ENCODE data around the gene ENTPD2.

DNA sequence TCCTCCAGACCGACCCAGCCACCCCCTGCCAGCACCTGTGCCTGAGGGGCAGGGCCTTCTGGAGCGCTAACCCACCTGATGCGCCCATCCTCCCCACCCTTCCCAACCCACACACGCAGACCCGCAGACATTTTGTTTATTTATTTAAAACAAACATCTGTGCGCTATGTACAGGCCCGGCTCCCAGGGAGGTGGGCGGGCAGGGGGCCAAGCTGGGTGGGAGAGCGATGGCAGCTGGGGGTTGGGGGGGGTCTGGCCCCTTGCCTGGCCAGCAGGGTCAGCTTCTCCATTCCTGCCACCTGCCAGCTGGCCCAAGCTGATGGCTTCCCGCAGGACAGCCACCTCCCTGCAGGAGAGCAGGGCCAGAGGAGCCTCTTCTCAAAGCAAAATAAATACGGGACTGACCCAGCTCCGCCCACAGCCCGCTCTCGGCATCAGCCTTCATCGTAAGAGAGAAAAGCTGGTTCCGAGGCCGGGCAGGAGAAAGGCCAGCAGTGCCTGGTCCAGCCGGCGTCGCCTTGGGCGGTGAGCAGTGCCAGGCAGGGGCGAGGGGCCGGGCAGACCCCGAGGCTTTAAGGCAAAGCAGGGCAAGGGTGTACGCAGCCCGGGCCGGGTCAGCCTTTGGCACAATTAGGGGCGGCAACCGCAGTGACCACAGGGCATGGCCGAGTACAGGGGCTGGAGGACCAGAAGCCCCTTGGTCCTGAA is 46.6 kb downstream of the ENTPD2 start:
- TF ChIP-seq, protein P1, sequence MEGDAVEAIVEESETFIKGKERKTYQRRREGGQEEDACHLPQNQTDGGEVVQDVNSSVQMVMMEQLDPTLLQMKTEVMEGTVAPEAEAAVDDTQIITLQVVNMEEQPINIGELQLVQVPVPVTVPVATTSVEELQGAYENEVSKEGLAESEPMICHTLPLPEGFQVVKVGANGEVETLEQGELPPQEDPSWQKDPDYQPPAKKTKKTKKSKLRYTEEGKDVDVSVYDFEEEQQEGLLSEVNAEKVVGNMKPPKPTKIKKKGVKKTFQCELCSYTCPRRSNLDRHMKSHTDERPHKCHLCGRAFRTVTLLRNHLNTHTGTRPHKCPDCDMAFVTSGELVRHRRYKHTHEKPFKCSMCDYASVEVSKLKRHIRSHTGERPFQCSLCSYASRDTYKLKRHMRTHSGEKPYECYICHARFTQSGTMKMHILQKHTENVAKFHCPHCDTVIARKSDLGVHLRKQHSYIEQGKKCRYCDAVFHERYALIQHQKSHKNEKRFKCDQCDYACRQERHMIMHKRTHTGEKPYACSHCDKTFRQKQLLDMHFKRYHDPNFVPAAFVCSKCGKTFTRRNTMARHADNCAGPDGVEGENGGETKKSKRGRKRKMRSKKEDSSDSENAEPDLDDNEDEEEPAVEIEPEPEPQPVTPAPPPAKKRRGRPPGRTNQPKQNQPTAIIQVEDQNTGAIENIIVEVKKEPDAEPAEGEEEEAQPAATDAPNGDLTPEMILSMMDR (IDR thresholded peaks at IDR 0.05) = no peak
- TF ChIP-seq, protein P2, sequence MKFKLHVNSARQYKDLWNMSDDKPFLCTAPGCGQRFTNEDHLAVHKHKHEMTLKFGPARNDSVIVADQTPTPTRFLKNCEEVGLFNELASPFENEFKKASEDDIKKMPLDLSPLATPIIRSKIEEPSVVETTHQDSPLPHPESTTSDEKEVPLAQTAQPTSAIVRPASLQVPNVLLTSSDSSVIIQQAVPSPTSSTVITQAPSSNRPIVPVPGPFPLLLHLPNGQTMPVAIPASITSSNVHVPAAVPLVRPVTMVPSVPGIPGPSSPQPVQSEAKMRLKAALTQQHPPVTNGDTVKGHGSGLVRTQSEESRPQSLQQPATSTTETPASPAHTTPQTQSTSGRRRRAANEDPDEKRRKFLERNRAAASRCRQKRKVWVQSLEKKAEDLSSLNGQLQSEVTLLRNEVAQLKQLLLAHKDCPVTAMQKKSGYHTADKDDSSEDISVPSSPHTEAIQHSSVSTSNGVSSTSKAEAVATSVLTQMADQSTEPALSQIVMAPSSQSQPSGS (CRISPR knock-in tag; IDR thresholded peaks at IDR 0.05; ENCODE audit: borderline replicate concordance, low read depth) = no peak
- TF ChIP-seq, protein P3, sequence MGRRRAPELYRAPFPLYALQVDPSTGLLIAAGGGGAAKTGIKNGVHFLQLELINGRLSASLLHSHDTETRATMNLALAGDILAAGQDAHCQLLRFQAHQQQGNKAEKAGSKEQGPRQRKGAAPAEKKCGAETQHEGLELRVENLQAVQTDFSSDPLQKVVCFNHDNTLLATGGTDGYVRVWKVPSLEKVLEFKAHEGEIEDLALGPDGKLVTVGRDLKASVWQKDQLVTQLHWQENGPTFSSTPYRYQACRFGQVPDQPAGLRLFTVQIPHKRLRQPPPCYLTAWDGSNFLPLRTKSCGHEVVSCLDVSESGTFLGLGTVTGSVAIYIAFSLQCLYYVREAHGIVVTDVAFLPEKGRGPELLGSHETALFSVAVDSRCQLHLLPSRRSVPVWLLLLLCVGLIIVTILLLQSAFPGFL (CRISPR knock-in tag; IDR thresholded peaks at IDR 0.05; ENCODE audit: borderline replicate concordance) = no peak
- TF ChIP-seq FOXK1 (CRISPR knock-in tag; IDR thresholded peaks at IDR 0.05) (no peak), ELF4 (CRISPR knock-in tag; IDR thresholded peaks at IDR 0.05; ENCODE audit: low read depth) (no peak), ETV6 (CRISPR knock-in tag; IDR thresholded peaks at IDR 0.05) (no peak), TCF7 (CRISPR knock-in tag; IDR thresholded peaks at IDR 0.05; ENCODE audit: low read depth) (no peak), SP1 (CRISPR knock-in tag; conservative IDR thresholded peaks at IDR 0.05) (no peak), MYBL2 (CRISPR knock-in tag; IDR thresholded peaks at IDR 0.05) (no peak), ESRRA (CRISPR knock-in tag; IDR thresholded peaks at IDR 0.05; ENCODE audit: borderline replicate concordance) (no peak), JUN (CRISPR knock-in tag; IDR thresholded peaks at IDR 0.05) (no peak)
- TF ChIP-seq, protein P4, sequence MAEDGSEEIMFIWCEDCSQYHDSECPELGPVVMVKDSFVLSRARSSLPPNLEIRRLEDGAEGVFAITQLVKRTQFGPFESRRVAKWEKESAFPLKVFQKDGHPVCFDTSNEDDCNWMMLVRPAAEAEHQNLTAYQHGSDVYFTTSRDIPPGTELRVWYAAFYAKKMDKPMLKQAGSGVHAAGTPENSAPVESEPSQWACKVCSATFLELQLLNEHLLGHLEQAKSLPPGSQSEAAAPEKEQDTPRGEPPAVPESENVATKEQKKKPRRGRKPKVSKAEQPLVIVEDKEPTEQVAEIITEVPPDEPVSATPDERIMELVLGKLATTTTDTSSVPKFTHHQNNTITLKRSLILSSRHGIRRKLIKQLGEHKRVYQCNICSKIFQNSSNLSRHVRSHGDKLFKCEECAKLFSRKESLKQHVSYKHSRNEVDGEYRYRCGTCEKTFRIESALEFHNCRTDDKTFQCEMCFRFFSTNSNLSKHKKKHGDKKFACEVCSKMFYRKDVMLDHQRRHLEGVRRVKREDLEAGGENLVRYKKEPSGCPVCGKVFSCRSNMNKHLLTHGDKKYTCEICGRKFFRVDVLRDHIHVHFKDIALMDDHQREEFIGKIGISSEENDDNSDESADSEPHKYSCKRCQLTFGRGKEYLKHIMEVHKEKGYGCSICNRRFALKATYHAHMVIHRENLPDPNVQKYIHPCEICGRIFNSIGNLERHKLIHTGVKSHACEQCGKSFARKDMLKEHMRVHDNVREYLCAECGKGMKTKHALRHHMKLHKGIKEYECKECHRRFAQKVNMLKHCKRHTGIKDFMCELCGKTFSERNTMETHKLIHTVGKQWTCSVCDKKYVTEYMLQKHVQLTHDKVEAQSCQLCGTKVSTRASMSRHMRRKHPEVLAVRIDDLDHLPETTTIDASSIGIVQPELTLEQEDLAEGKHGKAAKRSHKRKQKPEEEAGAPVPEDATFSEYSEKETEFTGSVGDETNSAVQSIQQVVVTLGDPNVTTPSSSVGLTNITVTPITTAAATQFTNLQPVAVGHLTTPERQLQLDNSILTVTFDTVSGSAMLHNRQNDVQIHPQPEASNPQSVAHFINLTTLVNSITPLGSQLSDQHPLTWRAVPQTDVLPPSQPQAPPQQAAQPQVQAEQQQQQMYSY (CRISPR knock-in tag; IDR thresholded peaks at IDR 0.05) = no peak
- TF ChIP-seq, protein P5, sequence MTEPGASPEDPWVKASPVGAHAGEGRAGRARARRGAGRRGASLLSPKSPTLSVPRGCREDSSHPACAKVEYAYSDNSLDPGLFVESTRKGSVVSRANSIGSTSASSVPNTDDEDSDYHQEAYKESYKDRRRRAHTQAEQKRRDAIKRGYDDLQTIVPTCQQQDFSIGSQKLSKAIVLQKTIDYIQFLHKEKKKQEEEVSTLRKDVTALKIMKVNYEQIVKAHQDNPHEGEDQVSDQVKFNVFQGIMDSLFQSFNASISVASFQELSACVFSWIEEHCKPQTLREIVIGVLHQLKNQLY (CRISPR knock-in tag; IDR thresholded peaks at IDR 0.05) = no peak
- TF ChIP-seq, protein P6, sequence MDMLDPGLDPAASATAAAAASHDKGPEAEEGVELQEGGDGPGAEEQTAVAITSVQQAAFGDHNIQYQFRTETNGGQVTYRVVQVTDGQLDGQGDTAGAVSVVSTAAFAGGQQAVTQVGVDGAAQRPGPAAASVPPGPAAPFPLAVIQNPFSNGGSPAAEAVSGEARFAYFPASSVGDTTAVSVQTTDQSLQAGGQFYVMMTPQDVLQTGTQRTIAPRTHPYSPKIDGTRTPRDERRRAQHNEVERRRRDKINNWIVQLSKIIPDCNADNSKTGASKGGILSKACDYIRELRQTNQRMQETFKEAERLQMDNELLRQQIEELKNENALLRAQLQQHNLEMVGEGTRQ (CRISPR knock-in tag; IDR thresholded peaks at IDR 0.05) = no peak
